HepG2 (cell line): ENCODE measurements around the gene COQ9. TPM values are rescaled to one million over a fixed set of nuclear protein-coding genes. Genes with fewer than 3 reads are reported as not detected.
A peak's percentile ranks its signal among the peaks of the same experiment; 100 is the strongest.

Experiments used
- ARID3A ChIP-seq: IDR thresholded peaks from 2 replicates; pipeline ENCODE4 v1.6.1; 2012; ENCODE audit warnings: low read depth, low read length, improper control_type of control experiment
- BCL6 ChIP-seq: IDR thresholded peaks from 2 replicates; pipeline ENCODE4 v1.6.1; 2016; ENCODE audit warnings: missing genetic modification reagents, missing compliant biosample characterization
- HOXA7 ChIP-seq: sonication (generic); formaldehyde crosslinking; IDR thresholded peaks from 2 replicates; pipeline ENCODE4 v1.8.1; 2022; ENCODE audit warnings: mild to moderate bottlenecking, missing genetic modification reagents, moderate library complexity
- NKX3-1 ChIP-seq: sonication (generic); formaldehyde crosslinking; IDR thresholded peaks from 2 replicates; pipeline ENCODE4 v1.5.0; 2020; ENCODE audit warnings: missing genetic modification reagents
- ZNF383 ChIP-seq: sonication (generic); formaldehyde crosslinking; IDR thresholded peaks from 2 replicates; pipeline ENCODE4 v1.4.0; 2020; ENCODE audit warnings: missing genetic modification reagents, mild to moderate bottlenecking, borderline replicate concordance
- ZNF766 ChIP-seq: sonication (generic); formaldehyde crosslinking; IDR thresholded peaks from 2 replicates; pipeline ENCODE4 v1.5.0; 2020; ENCODE audit warnings: missing genetic modification reagents, borderline replicate concordance
- ZNF780A ChIP-seq: sonication (generic); formaldehyde crosslinking; IDR thresholded peaks from 2 replicates; pipeline ENCODE4 v1.8.0; 2022; ENCODE audit warnings: mild to moderate bottlenecking, missing genetic modification reagents, moderate library complexity
- ZNF792 ChIP-seq: IDR thresholded peaks from 2 replicates; pipeline ENCODE4 v1.6.1; 2016
- polyA plus RNA-seq, 8 experiments: library from polyadenylated mRNA; depleted of rRNA in 3 of 8; stranded (reverse) in 7 of 8; unstranded in 1 of 8; fragments of >200 nt; fragmentation: Illumina TruSeq in 4 of 8; extraction: Trizol in 4 of 8; gene quantifications; 2 replicates each; pipeline versions ENCODE4 v1.2.1 to v1.2.3, GENCODE V29; 2011 to 2016; ENCODE audit warnings: low read depth in 4 of 8, missing spikeins in 1 of 8, mixed read lengths in 1 of 8; ENCODE audit not compliant: insufficient read depth in 1 of 8
- total RNA-seq, 5 experiments: library from RNA; depleted of rRNA; stranded (reverse); fragments of >200 nt; fragmentation: Illumina TruSeq; extraction: Trizol; gene quantifications; 2 replicates each; pipeline ENCODE4 v1.2.3, GENCODE V29; 2016; ENCODE audit warnings: low read depth in 1 of 5
- TF ChIP-seq, protein P1 (sequence below): sonication (generic); formaldehyde crosslinking; conservative IDR thresholded peaks from 2 replicates; pipeline ENCODE4 v1.4.0; 2020; ENCODE audit warnings: missing genetic modification reagents
- TF ChIP-seq, protein P2 (sequence below): sonication (generic); formaldehyde crosslinking; IDR thresholded peaks from 2 replicates; pipeline ENCODE4 v1.9.0; 2021; ENCODE audit warnings: missing genetic modification reagents, borderline replicate concordance
- TF ChIP-seq, protein P3 (sequence below): sonication (generic); formaldehyde crosslinking; IDR thresholded peaks from 2 replicates; pipeline ENCODE4 v1.9.0; 2021; ENCODE audit warnings: mild to moderate bottlenecking, missing genetic modification reagents
- TF ChIP-seq, protein P4 (sequence below): sonication (generic); formaldehyde crosslinking; IDR thresholded peaks from 2 replicates; pipeline ENCODE4 v1.4.0; 2020; ENCODE audit warnings: missing genetic modification reagents, borderline replicate concordance
- TF ChIP-seq, protein P5 (sequence below): sonication (generic); formaldehyde crosslinking; IDR thresholded peaks from 2 replicates; pipeline ENCODE4 v1.4.0; 2020; ENCODE audit warnings: mild to moderate bottlenecking, missing genetic modification reagents

The COQ9 gene
- total and polyA plus RNA-seq, 2 of the 13 experiments (the other 11 are each of a cell fraction or from before 2014, with no cell fraction given): 57.5 to 108 TPM

GRCh38 chr16:57471852-57472664, 24.8 kb downstream of the COQ9 start (continued):
- TF ChIP-seq, protein P1, sequence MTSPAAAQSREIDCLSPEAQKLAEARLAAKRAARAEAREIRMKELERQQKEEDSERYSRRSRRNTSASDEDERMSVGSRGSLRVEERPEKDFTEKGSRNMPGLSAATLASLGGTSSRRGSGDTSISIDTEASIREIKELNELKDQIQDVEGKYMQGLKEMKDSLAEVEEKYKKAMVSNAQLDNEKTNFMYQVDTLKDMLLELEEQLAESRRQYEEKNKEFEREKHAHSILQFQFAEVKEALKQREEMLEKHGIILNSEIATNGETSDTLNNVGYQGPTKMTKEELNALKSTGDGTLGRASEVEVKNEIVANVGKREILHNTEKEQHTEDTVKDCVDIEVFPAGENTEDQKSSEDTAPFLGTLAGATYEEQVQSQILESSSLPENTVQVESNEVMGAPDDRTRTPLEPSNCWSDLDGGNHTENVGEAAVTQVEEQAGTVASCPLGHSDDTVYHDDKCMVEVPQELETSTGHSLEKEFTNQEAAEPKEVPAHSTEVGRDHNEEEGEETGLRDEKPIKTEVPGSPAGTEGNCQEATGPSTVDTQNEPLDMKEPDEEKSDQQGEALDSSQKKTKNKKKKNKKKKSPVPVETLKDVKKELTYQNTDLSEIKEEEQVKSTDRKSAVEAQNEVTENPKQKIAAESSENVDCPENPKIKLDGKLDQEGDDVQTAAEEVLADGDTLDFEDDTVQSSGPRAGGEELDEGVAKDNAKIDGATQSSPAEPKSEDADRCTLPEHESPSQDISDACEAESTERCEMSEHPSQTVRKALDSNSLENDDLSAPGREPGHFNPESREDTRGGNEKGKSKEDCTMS: no peak
- TF ChIP-seq ZNF383 (CRISPR knock-in tag) (no peak), BCL6 (CRISPR knock-in tag) (no peak), ZNF780A (CRISPR knock-in tag) (no peak), NKX3-1 (CRISPR knock-in tag) (0 out of 2 replicates have a peak, but pooled peaks have one; percentile 70), ZNF766 (CRISPR knock-in tag) (0 out of 2 replicates have a peak, but pooled peaks have one; percentile 5), ARID3A (no peak), ZNF792 (CRISPR knock-in tag) (peak; percentile 76; the same call in 1 of the 2 replicates), HOXA7 (CRISPR knock-in tag) (no peak)
- TF ChIP-seq, protein P2, sequence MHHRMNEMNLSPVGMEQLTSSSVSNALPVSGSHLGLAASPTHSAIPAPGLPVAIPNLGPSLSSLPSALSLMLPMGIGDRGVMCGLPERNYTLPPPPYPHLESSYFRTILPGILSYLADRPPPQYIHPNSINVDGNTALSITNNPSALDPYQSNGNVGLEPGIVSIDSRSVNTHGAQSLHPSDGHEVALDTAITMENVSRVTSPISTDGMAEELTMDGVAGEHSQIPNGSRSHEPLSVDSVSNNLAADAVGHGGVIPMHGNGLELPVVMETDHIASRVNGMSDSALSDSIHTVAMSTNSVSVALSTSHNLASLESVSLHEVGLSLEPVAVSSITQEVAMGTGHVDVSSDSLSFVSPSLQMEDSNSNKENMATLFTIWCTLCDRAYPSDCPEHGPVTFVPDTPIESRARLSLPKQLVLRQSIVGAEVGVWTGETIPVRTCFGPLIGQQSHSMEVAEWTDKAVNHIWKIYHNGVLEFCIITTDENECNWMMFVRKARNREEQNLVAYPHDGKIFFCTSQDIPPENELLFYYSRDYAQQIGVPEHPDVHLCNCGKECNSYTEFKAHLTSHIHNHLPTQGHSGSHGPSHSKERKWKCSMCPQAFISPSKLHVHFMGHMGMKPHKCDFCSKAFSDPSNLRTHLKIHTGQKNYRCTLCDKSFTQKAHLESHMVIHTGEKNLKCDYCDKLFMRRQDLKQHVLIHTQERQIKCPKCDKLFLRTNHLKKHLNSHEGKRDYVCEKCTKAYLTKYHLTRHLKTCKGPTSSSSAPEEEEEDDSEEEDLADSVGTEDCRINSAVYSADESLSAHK (CRISPR knock-in tag): no peak
- TF ChIP-seq, protein P3, sequence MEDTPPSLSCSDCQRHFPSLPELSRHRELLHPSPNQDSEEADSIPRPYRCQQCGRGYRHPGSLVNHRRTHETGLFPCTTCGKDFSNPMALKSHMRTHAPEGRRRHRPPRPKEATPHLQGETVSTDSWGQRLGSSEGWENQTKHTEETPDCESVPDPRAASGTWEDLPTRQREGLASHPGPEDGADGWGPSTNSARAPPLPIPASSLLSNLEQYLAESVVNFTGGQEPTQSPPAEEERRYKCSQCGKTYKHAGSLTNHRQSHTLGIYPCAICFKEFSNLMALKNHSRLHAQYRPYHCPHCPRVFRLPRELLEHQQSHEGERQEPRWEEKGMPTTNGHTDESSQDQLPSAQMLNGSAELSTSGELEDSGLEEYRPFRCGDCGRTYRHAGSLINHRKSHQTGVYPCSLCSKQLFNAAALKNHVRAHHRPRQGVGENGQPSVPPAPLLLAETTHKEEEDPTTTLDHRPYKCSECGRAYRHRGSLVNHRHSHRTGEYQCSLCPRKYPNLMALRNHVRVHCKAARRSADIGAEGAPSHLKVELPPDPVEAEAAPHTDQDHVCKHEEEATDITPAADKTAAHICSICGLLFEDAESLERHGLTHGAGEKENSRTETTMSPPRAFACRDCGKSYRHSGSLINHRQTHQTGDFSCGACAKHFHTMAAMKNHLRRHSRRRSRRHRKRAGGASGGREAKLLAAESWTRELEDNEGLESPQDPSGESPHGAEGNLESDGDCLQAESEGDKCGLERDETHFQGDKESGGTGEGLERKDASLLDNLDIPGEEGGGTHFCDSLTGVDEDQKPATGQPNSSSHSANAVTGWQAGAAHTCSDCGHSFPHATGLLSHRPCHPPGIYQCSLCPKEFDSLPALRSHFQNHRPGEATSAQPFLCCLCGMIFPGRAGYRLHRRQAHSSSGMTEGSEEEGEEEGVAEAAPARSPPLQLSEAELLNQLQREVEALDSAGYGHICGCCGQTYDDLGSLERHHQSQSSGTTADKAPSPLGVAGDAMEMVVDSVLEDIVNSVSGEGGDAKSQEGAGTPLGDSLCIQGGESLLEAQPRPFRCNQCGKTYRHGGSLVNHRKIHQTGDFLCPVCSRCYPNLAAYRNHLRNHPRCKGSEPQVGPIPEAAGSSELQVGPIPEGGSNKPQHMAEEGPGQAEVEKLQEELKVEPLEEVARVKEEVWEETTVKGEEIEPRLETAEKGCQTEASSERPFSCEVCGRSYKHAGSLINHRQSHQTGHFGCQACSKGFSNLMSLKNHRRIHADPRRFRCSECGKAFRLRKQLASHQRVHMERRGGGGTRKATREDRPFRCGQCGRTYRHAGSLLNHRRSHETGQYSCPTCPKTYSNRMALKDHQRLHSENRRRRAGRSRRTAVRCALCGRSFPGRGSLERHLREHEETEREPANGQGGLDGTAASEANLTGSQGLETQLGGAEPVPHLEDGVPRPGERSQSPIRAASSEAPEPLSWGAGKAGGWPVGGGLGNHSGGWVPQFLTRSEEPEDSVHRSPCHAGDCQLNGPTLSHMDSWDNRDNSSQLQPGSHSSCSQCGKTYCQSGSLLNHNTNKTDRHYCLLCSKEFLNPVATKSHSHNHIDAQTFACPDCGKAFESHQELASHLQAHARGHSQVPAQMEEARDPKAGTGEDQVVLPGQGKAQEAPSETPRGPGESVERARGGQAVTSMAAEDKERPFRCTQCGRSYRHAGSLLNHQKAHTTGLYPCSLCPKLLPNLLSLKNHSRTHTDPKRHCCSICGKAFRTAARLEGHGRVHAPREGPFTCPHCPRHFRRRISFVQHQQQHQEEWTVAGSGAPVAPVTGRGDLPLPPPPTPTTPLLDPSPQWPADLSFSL (CRISPR knock-in tag): no peak
- TF ChIP-seq, protein P4, sequence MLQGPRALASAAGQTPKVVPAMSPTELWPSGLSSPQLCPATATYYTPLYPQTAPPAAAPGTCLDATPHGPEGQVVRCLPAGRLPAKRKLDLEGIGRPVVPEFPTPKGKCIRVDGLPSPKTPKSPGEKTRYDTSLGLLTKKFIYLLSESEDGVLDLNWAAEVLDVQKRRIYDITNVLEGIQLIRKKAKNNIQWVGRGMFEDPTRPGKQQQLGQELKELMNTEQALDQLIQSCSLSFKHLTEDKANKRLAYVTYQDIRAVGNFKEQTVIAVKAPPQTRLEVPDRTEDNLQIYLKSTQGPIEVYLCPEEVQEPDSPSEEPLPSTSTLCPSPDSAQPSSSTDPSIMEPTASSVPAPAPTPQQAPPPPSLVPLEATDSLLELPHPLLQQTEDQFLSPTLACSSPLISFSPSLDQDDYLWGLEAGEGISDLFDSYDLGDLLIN: no peak
- TF ChIP-seq, protein P5, sequence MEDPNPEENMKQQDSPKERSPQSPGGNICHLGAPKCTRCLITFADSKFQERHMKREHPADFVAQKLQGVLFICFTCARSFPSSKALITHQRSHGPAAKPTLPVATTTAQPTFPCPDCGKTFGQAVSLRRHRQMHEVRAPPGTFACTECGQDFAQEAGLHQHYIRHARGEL: no peak
